Parietal lobe (tissue), 2 donors: ENCODE data around the gene TSPAN10. TPM values are rescaled to one million over a fixed set of nuclear protein-coding genes. Genes with fewer than 3 reads are reported as not detected.

ENCODE experiments used
- small RNA-seq: library from RNA; depleted of rRNA; stranded (forward); fragments of <200 nt; gene quantifications from one replicate; pipeline ENCODE3, GENCODE V24; 2014; ENCODE audit warnings: low replicate concordance
- total RNA-seq: library from RNA; depleted of rRNA; stranded (reverse); fragments of >200 nt; gene quantifications from one replicate; pipeline ENCODE4 v1.2.3, GENCODE V29; 2014

The TSPAN10 gene
- 0.63 TPM for total RNA-seq

DNA sequence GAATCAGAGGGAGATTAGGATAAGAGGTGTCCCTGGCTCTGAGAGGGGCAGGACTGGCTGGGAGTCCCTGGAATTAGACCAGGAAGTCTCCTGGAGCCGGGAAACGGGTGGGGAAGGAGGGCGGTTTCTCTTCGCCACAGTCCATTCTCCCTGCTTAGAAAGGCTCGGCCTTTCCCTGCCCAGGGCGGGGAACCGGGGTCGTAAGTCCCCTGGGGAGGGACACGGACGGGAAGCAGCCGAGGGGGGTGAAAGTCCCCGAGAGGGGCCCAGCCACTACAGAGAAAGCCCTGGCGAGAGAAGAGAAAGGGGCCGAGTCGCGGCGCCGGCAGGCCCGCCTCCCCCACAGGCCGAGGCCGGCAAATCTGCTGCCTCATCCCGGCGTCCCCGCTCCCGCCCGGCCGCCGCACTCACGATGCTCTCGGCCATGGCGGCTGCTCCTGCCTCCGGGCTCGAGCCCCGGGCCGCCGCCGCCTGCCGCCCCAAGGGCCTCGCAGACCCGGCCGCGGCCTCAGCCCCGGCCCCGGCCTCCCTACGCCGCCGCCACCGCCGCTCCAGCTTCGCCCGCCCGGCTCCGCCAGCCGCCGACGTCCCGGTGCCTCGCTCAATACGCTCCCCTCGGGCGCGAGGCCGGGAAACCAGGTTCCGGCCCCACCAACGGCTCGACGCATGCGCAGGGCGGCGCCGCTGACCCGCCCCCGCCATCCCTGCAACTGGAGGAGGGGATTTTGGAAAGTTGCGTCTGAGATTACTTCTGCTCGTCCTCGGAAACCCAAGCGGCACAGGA lies at the start of gene TSPAN10, which contains the start of gene NPLOC4:
TSPAN10 (plus strand) TSS at position 692 of the 784 bp plus-strand sequence. CDS start 5,217 bp downstream, outside the sequence.
NPLOC4 (minus strand) TSS at position 608 of the 784 bp plus-strand sequence; CDS start at position 426, 182 bp downstream.

DNA sequence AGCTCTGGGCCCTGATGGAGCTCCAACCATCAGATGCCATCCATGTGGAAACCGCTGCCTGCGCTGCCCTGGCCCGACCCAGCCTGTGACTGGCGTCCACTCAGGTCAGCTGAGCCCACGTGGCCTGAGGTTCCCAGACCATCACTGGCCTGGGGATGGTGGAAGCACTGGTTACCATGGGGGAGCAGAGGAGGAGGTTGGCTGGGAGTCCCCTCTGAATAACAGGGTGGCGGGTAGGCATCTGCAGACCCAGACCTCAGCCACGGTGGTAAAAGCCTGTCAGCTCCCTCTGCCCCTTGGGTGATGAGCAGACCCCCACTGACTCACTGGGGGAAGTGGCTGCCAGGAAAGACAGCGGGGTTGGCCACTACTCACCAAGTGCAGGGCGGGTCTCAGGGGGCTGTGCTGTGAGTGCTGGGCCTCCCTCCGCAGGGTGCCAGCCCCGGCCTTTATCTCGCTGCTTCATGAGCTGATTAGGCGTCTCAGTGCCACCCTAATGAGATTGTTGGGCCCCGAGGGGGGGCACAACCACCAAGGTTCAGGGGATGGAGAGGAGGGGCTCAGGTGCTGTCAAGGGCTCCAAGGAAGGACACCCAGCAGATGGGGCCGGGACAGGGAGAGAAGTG lies 19.2 kb downstream of the TSPAN10 start, which contains the start of gene PDE6G:
PDE6G (minus strand) TSS at position 425 of the 626 bp plus-strand sequence. CDS start 3,237 bp downstream, outside the sequence.

DNA sequence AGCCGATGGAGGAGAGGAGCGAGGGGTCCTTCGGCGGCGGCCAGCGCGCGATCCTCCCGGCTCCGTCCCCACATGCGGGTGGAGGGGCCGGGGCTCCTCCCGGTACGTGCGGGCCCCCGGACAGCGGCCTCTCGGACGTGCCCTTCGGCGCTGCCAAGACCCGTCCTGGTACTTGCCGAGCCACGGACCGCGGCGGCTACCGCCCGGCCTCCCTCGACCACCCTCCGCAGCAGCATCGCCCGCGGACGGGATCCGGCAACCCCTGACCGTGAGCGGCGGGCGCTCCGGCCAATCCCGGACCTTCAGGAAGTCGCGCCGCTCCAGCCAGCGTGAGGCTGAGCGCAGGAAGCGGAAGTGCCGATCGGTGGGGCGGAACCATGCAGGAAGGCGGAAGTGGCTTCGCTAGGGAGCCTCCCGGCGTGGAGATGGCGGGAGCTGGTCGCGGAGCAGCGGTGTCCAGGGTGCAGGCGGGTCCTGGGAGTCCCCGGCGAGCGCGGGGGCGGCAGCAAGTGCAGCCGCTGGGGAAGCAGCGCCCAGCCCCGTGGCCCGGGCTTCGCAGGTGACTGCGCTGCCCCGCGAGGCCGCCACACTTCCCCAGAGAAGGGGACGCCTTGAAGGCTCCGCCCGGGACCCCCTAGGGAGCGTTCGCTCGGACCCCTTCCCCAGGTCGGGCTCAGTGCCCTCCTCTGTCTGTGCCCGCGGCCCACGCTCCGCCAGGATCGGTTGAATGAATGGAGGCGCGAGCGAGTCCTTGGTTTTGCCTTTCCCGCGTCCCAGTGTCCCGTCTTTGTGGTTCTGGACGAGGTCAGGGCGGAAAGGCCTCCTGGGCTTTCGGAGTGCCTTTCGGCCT lies 29.6 kb downstream of the TSPAN10 start, which contains the start of the genes CCDC137 and OXLD1:
CCDC137 (plus strand) TSS at position 396 of the 850 bp plus-strand sequence; CDS start at position 426, 30 bp downstream.
OXLD1 (minus strand) TSS at position 264 of the 850 bp plus-strand sequence; CDS start at position 236, 28 bp downstream.

DNA sequence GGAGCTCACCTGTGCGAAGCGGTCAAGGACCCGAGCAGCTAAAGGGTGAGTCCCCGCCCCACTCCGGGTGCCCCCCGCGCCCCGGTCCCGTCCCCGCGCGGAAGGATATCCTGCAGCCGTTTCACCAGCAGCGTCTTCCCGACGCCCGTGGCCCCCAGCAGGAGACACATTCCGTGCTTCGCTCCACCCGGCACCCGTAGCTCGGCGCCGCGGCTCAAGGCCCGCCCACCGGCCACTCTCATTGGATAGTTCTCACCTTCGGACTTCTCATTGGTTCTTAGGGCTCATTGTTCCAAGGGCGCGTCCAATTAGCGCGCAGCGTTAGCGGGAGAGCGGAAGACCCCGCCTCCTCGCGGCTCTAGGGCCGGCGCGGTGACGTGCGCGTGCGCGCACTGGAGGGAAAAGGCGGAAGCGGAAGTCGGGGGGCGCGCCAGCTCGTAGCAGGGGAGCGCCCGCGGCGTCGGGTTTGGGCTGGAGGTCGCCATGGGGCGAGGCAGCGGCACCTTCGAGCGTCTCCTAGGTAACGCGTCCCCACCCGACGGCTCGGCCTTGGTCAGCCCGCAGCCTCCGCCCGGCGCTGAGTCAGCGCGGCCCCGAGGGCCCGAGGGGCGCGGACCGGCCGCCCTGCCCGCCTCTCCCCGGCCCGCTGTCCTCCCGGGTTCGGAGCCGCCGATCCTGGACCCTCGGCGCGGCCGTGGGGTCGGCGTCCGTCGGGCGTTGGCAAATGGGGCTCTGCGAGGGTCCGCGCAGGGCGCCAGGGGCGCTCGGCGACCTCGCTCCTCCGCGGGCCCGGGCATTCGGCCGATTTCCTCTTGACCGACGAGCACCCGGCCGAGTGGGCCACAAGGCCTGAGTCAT lies 46.8 kb downstream of the TSPAN10 start, which contains the start of the genes ARL16 and HGS:
ARL16 (minus strand) TSS at position 214 of the 858 bp plus-strand sequence; CDS start at position 170, 44 bp downstream.
HGS (plus strand) TSS at position 428 of the 858 bp plus-strand sequence; CDS start at position 484, 56 bp downstream.

Small RNAs within 50 kb of the gene (small RNA-seq; reads per million reads assigned to genes)
- not detected for gene MIR6786

Other genes starting within 250 kb of the TSPAN10 start
- 31.3 TPM for gene BAHCC1, start 241.7 kb upstream of the TSPAN10 start, total RNA-seq
- 5,254 TPM for gene ACTG1, start 124.4 kb upstream of the TSPAN10 start, total RNA-seq
- gene FSCN2, start 108.8 kb upstream of the TSPAN10 start, total RNA-seq = 7.2 TPM
- gene FAAP100, start 84.8 kb upstream of the TSPAN10 start, total RNA-seq = 33.2 TPM
- gene NPLOC4, start 84 bp upstream of the TSPAN10 start, total RNA-seq = 44.4 TPM
- not detected for gene PDE6G, start 19.3 kb downstream of the TSPAN10 start, total RNA-seq
- 13.8 TPM for gene OXLD1, start 29.4 kb downstream of the TSPAN10 start, total RNA-seq
- gene CCDC137, start 29.5 kb downstream of the TSPAN10 start, total RNA-seq = 6.3 TPM
- 31.9 TPM for gene ARL16, start 46.6 kb downstream of the TSPAN10 start, total RNA-seq
- 67.9 TPM for gene HGS, start 46.8 kb downstream of the TSPAN10 start, total RNA-seq
- 4.7 TPM for gene MRPL12, start 66.2 kb downstream of the TSPAN10 start, total RNA-seq
- 6.6 TPM for gene SLC25A10, start 75.1 kb downstream of the TSPAN10 start, total RNA-seq
- gene GCGR, start 167.0 kb downstream of the TSPAN10 start, total RNA-seq = not detected
- gene MCRIP1, start 196.1 kb downstream of the TSPAN10 start, total RNA-seq = 69.2 TPM
- not detected for gene PPP1R27, start 197.9 kb downstream of the TSPAN10 start, total RNA-seq
- 87.0 TPM for gene P4HB, start 223.3 kb downstream of the TSPAN10 start, total RNA-seq
- gene ARHGDIA, start 234.1 kb downstream of the TSPAN10 start, total RNA-seq = 57.6 TPM